Sigmoid colon (tissue), 7 donors: Measurements from ENCODE around the gene THYN1. TPM values are rescaled to one million over a fixed set of nuclear protein-coding genes. Genes with fewer than 3 reads are reported as not detected.

Experiments
- DNase-seq: peaks from one replicate; pipeline ENCODE4 v3.0.0-alpha.2; 2019
- H3K27ac ChIP-seq, 4 donors: fragments of 200-600 bp; sonication (generic); one replicate each; pipeline ENCODE4 v1.5.1; 2016 to 2019; ENCODE audit warnings: mild to moderate bottlenecking in 1 of 4
- H3K27me3 ChIP-seq, 3 donors: fragments of 200-600 bp; sonication (generic); one replicate each; pipeline ENCODE4 v1.5.1; 2019; ENCODE audit warnings: mild to moderate bottlenecking in 1 of 3
- H3K36me3 ChIP-seq, 4 donors: fragments of 200-600 bp; sonication (generic); one replicate each; pipeline ENCODE4 v1.5.1; 2016 to 2019
- H3K4me1 ChIP-seq, 4 donors: fragments of 200-600 bp; sonication (generic); one replicate each; pipeline ENCODE4 v1.5.1; 2017 to 2019
- H3K4me3 ChIP-seq, 4 donors: fragments of 200-600 bp; sonication (generic); one replicate each; pipeline ENCODE4 v1.5.1; 2017 to 2019; ENCODE audit warnings: mild to moderate bottlenecking in 2 of 4, moderate library complexity in 1 of 4
- H3K9me3 ChIP-seq, 4 donors: fragments of 200-600 bp in 3 of 4; sonication (generic) in 3 of 4; one replicate each; pipeline versions ENCODE4 v1.5.1 to v1.6.1; 2013 to 2019
- EP300 ChIP-seq, 4 donors: sonication (generic); formaldehyde crosslinking; IDR thresholded peaks; one replicate each; pipeline ENCODE4 v1.6.1; 2017; ENCODE audit warnings: antibody characterized with exemption in 4 of 4
- POLR2A ChIP-seq, 2 donors: fragments of 450-650 bp; IDR thresholded peaks; one replicate each; pipeline ENCODE4 v1.6.1; 2016; ENCODE audit warnings: antibody characterized with exemption in 2 of 2, mild to moderate bottlenecking in 2 of 2, moderate library complexity in 2 of 2
- POLR2AphosphoS5 ChIP-seq, 4 donors: sonication (generic); formaldehyde crosslinking; IDR thresholded peaks; one replicate each; pipeline ENCODE4 v1.6.1; 2017; ENCODE audit warnings: antibody characterized with exemption in 4 of 4
- WGBS, 2 donors: extraction: QIAGEN DNeasy Blood & Tissue Kit; methylation state at CpG; one replicate each; pipeline ENCODE4 v1.1.7; 2013; 5-methylcytosine and 5-hydroxymethylcytosine counted together
- intact Hi-C: fragments of 100-400 bp; cut with DNase I; formaldehyde crosslinking; loops from one replicate; pipeline ENCODE4 v1.15.1; 2023
- polyA plus RNA-seq, 3 donors: library from polyadenylated mRNA; stranded (reverse); fragments of 200-250 nt; gene quantifications; one replicate each; pipeline ENCODE4 v1.2.3, GENCODE V29; 2013
- total RNA-seq, 4 donors: library from RNA; depleted of rRNA; stranded (reverse); fragments of >200 nt; gene quantifications; one replicate each; pipeline ENCODE4 v1.1.0, GENCODE V29; 2016
- TF ChIP-seq, protein P1 (sequence below), 4 experiments: fragments of 450-650 bp in 3 of 4; fragments of 200-600 bp in 1 of 4; IDR thresholded peaks; one replicate each; pipeline ENCODE4 v1.5.1; 2016 to 2019; ENCODE audit warnings: antibody characterized with exemption in 4 of 4, mild to moderate bottlenecking in 3 of 4, moderate library complexity in 2 of 4
- donor health status: healthy with polysubstance abuse.
- donor health status: Bipolar disorder and iron deficiency.
- donor health status: healthy.

THYN1 gene
- total and polyA plus RNA-seq, 7 donors: 38.1 to 92.2 (median 69.9) TPM

DNA sequence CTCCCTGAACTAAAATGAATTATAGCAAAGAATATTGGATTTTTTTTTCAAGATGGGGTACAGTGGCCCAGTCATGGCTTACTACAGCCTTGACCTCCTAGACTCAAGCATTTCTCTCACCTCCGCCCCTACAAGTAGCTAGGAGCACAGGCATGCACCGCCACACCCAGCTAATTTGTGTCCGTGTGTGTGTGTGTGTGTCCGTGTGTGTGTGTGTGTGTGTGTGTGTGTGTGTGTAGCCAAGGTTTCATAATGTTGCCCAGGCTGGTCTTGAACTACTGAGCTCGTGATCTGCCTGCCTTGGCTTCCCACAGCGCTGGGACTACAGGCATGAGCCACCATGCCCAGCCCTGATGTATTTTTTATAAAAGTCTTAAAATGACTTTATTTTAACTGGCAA, 12.6 kb downstream of the THYN1 start:
- DNase-seq: no peak
- Histone ChIP-seq H3K36me3 (peaks cover 6 to 96% (median 35%) of the 10 kb centered on the region in 4 donors), H3K4me3 (no peak overlapping the region), H3K27me3 (no peaks in the 10 kb centered on the region), H3K27ac (no peak overlapping the region), H3K4me1 (no peaks in the 10 kb centered on the region), H3K9me3 (no peaks in the 10 kb centered on the region)
- TF ChIP-seq, protein P1, sequence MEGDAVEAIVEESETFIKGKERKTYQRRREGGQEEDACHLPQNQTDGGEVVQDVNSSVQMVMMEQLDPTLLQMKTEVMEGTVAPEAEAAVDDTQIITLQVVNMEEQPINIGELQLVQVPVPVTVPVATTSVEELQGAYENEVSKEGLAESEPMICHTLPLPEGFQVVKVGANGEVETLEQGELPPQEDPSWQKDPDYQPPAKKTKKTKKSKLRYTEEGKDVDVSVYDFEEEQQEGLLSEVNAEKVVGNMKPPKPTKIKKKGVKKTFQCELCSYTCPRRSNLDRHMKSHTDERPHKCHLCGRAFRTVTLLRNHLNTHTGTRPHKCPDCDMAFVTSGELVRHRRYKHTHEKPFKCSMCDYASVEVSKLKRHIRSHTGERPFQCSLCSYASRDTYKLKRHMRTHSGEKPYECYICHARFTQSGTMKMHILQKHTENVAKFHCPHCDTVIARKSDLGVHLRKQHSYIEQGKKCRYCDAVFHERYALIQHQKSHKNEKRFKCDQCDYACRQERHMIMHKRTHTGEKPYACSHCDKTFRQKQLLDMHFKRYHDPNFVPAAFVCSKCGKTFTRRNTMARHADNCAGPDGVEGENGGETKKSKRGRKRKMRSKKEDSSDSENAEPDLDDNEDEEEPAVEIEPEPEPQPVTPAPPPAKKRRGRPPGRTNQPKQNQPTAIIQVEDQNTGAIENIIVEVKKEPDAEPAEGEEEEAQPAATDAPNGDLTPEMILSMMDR (IDR thresholded peaks at IDR 0.05): no peak
- TF ChIP-seq POLR2A (IDR thresholded peaks at IDR 0.05) (no peak), EP300 (IDR thresholded peaks at IDR 0.05) (no peak), POLR2AphosphoS5 (IDR thresholded peaks at IDR 0.05) (no peak)
- intact Hi-C loops: no loop called here
- 62 to 70% methylated on average over 6 of the region's 6 CpGs for WGBS, 2 donors

DNA sequence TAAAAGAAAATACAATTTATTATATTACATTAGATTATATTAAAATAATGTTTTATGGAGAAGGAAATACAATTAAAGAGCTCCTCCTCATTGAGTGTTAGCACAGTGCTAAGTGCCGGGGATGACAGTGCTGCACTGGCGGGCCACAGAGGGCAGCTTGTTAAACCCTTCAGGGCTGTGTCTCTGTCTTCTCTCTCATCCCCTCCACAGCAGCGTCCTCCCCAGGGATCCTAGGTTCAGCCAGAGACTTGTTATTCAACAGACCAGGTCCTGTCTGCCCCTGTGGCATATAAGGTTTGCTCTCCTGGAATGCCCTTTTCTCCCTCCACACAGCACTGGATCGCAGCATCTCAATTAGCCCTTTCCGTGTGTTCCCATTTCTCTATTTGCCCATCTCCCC, 14.2 kb downstream of the THYN1 start:
- Histone ChIP-seq H3K36me3 (peaks cover 6 to 90% (median 23%) of the 10 kb centered on the region in 4 donors), H3K4me1 (no peaks in the 10 kb centered on the region), H3K9me3 (no peaks in the 10 kb centered on the region), H3K4me3 (no peak overlapping the region), H3K27me3 (no peaks in the 10 kb centered on the region), H3K27ac (no peak overlapping the region)
- DNase-seq: no peak
- no peak for TF ChIP-seq EP300 (IDR thresholded peaks at IDR 0.05)
- no peak for TF ChIP-seq POLR2A (IDR thresholded peaks at IDR 0.05)
- TF ChIP-seq POLR2AphosphoS5 (IDR thresholded peaks at IDR 0.05): no peak
- TF ChIP-seq, protein P1 (IDR thresholded peaks at IDR 0.05): no peak
- intact Hi-C loops: no loop called here
- 97% methylated on average over 5 of the region's 5 CpGs for WGBS, 2 donors

GRCh38 chr11:134237557-134237922, 15.6 kb downstream of the THYN1 start:
- WGBS, 2 donors: 88 to 93% methylated on average over 11 of the region's 11 CpGs
- no peak overlapping the region for H3K27ac ChIP-seq
- no peaks in the 10 kb centered on the region for H3K27me3 ChIP-seq
- no peak for TF ChIP-seq POLR2A (IDR thresholded peaks at IDR 0.05)
- intact Hi-C loops: no loop called here
- H3K9me3 ChIP-seq: no peaks in the 10 kb centered on the region
- peaks cover under 1 to 81% (median 12%) of the 10 kb centered on the region in 4 donors for H3K36me3 ChIP-seq
- no peak overlapping the region for H3K4me3 ChIP-seq
- no peak for DNase-seq
- peaks cover 0 to 3% (median 0%) of the 10 kb centered on the region in 4 donors for H3K4me1 ChIP-seq

DNA sequence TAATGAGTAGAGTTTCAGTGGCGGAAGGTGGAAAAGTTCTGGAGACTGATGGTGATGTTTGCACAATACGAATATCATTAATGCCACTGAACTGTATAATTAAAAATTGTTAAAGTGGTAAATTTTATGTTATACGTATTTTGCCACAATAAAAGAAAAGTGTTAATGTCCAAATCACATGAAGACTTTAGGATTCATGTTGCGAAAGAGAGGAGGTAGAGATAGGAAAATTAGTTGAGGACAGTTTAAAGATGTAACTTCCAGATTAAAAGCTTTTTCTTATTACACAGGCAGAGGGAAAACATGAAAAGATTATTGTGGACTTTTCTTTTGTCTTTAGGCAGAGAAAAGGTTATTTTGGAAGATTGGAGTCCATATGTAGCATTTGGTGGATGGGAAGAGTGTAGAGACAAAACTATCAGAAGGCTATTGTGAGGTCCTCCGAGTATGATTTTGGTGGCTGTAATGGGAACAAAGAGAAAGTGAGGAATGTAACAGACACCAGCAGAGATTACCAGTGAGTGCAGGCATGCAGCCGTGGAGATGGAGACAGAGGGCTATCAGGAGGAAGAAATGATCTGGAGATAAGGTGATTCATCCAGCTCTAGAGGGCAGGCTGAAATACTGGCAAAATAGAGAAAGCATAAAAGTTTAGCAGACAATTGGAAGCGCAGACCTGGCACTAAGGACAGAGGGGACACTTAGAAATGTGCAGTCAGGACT, 16.2 kb downstream of the THYN1 start:
- 93 to 96% methylated on average over 7 of the region's 7 CpGs for WGBS, 2 donors
- no peaks in the 10 kb centered on the region for H3K9me3 ChIP-seq
- H3K27me3 ChIP-seq: no peaks in the 10 kb centered on the region
- peaks cover 0 to 6% (median 0%) of the 10 kb centered on the region in 4 donors for H3K4me1 ChIP-seq
- intact Hi-C loops: no loop called here
- TF ChIP-seq, protein P1 (IDR thresholded peaks at IDR 0.05): no peak
- TF ChIP-seq EP300 (IDR thresholded peaks at IDR 0.05) (no peak), POLR2AphosphoS5 (IDR thresholded peaks at IDR 0.05) (no peak), POLR2A (IDR thresholded peaks at IDR 0.05) (no peak)
- H3K36me3 ChIP-seq: peaks cover 0 to 76% (median 9%) of the 10 kb centered on the region in 4 donors
- DNase-seq: no peak
- no peak overlapping the region for H3K4me3 ChIP-seq
- no peak overlapping the region for H3K27ac ChIP-seq

GRCh38 chr11:134235399-134235798, 17.8 kb downstream of the THYN1 start:
- Histone ChIP-seq H3K36me3 (peaks cover 0 to 62% (median 9%) of the 10 kb centered on the region in 4 donors), H3K4me1 (peaks cover 0 to 12% (median 0%) of the 10 kb centered on the region in 4 donors), H3K9me3 (no peaks in the 10 kb centered on the region), H3K4me3 (no peak overlapping the region), H3K27ac (no peak overlapping the region), H3K27me3 (no peaks in the 10 kb centered on the region)
- WGBS, 2 donors: 64 to 93% methylated on average over 3 of the region's 3 CpGs
- TF ChIP-seq POLR2A (IDR thresholded peaks at IDR 0.05) (no peak), EP300 (IDR thresholded peaks at IDR 0.05) (no peak), POLR2AphosphoS5 (IDR thresholded peaks at IDR 0.05) (no peak)
- TF ChIP-seq, protein P1 (IDR thresholded peaks at IDR 0.05): no peak
- no peak for DNase-seq
- intact Hi-C loops: no loop called here
